Activated CD4-positive, alpha-beta T cell treated with anti-CD3 and anti-CD28 coated beads, Interleukin-2, amount 10 ng/mL, durations not matched to agents 7 days and 5 days (primary cell): ENCODE measurements around the gene CS. TPM values are rescaled to one million over a fixed set of nuclear protein-coding genes. Genes with fewer than 3 reads are reported as not detected.

ENCODE experiments used
- CTCF ChIA-PET: fragments of 350-600 bp; sonication (Branson Sonifier 250); formaldehyde crosslinking; loops from one replicate; lab custom pipeline; 2021; ENCODE audit warnings: antibody characterized with exemption; lab: Charles Lee
- POLR2A ChIA-PET: fragments of 350-600 bp; sonication (Branson Sonifier 250); formaldehyde crosslinking; loops from one replicate; lab custom pipeline; 2021; ENCODE audit warnings: antibody characterized with exemption; lab: Charles Lee
- DNase-seq: peaks from one replicate; pipeline ENCODE4 v3.0.0-alpha.2; 2020
- H3K27ac Mint-ChIP-seq: one replicate; pipeline ENCODE4 v1.8.0; 2021; ENCODE audit warnings: mild to moderate bottlenecking, moderate library complexity, mixed read lengths
- H3K27me3 Mint-ChIP-seq: one replicate; pipeline ENCODE4 v1.8.0; 2021; ENCODE audit warnings: mixed read lengths
- H3K36me3 Mint-ChIP-seq: one replicate; pipeline ENCODE4 v1.8.0; 2021; ENCODE audit warnings: low read depth, mixed read lengths
- H3K4me1 Mint-ChIP-seq: one replicate; pipeline ENCODE4 v1.8.0; 2021; ENCODE audit warnings: mixed read lengths
- H3K4me3 Mint-ChIP-seq: one replicate; pipeline ENCODE4 v1.8.0; 2021; ENCODE audit warnings: mild to moderate bottlenecking, moderate library complexity, mixed read lengths
- H3K9me3 Mint-ChIP-seq: one replicate; pipeline ENCODE4 v1.8.0; 2021; ENCODE audit warnings: mixed read lengths
- total RNA-seq, 2 experiments: library from RNA; stranded (reverse); gene quantifications; one replicate each; pipeline ENCODE4 v1.2.3, GENCODE V29; 2021

CS gene
- total RNA-seq, 2 experiments from 2014 or later = 177 to 201 TPM

- CTCF ChIA-PET = interaction anchor here (0.9 to 4.9 kb wide), 9 partner anchors 10 to 468 kb away, joined by 3 to 44 read pairs (median 12); partner anchors contain the start of genes COQ10A, RNF41 and SMARCC2
- peak overlapping the region; percentile 88 for H3K4me3 Mint-ChIP-seq
- DNase-seq = no peak
- H3K9me3 Mint-ChIP-seq = no peaks in the 10 kb centered on the region
- H3K27me3 Mint-ChIP-seq = no peaks in the 10 kb centered on the region
- peaks cover 19% of the 10 kb centered on the region for H3K4me1 Mint-ChIP-seq
- POLR2A ChIA-PET = no interaction called here
- peaks cover 28% of the 10 kb centered on the region for H3K36me3 Mint-ChIP-seq
- peak overlapping the region; percentile 88 for H3K27ac Mint-ChIP-seq
Measured at GRCh38 chr12:56257071-56257470, 43.1 kb downstream of the CS start.

- Mint-ChIP-seq H3K27ac (no peak overlapping the region), H3K36me3 (peaks cover 30% of the 10 kb centered on the region), H3K4me3 (peak overlapping the region; percentile 88), H3K27me3 (no peaks in the 10 kb centered on the region), H3K4me1 (peaks cover 19% of the 10 kb centered on the region), H3K9me3 (no peaks in the 10 kb centered on the region)
- no peak for DNase-seq
- ChIA-PET POLR2A (no interaction called here), CTCF (interaction anchor here (0.6 to 4.9 kb wide), 7 partner anchors 10 to 468 kb away, joined by 3 to 44 read pairs (median 12); partner anchors contain the start of genes COQ10A, RNF41 and SMARCC2)
Measured at GRCh38 chr12:56256326-56256960, 43.7 kb downstream of the CS start.

GRCh38 chr12:56255671-56256070 is 44.5 kb downstream of the CS start:
- Mint-ChIP-seq H3K4me3 (no peak overlapping the region), H3K27me3 (no peaks in the 10 kb centered on the region), H3K27ac (no peak overlapping the region), H3K4me1 (peaks cover 19% of the 10 kb centered on the region), H3K9me3 (no peaks in the 10 kb centered on the region), H3K36me3 (peaks cover 30% of the 10 kb centered on the region)
- DNase-seq = no peak
- CTCF ChIA-PET = interaction anchor here (0.6 to 4.9 kb wide), 4 partner anchors 12 to 462 kb away, joined by 3 to 44 read pairs (median 3); partner anchors contain the start of genes COQ10A and RNF41
- POLR2A ChIA-PET = no interaction called here

GRCh38 chr12:56253091-56253490 is 47.0 kb downstream of the CS start:
- H3K4me1 Mint-ChIP-seq = peaks cover 12% of the 10 kb centered on the region
- DNase-seq = no peak
- CTCF ChIA-PET = interaction anchor here (1.5 to 1.8 kb wide), 2 partner anchors 13 to 64 kb away, joined by 4 to 6 read pairs; partner anchors contain the start of gene SMARCC2
- H3K4me3 Mint-ChIP-seq = no peak overlapping the region
- H3K27me3 Mint-ChIP-seq = no peaks in the 10 kb centered on the region
- POLR2A ChIA-PET = no interaction called here
- H3K9me3 Mint-ChIP-seq = no peaks in the 10 kb centered on the region
- H3K36me3 Mint-ChIP-seq = peaks cover 34% of the 10 kb centered on the region
- no peak overlapping the region for H3K27ac Mint-ChIP-seq

- Mint-ChIP-seq H3K36me3 (peaks cover 35% of the 10 kb centered on the region), H3K27ac (no peak overlapping the region)
Measured at GRCh38 chr12:56252649-56253048, 47.5 kb downstream of the CS start.

GRCh38 chr12:56248711-56249110 is 51.4 kb downstream of the CS start:
- no peaks in the 10 kb centered on the region for H3K9me3 Mint-ChIP-seq
- H3K27ac Mint-ChIP-seq = no peak overlapping the region
- H3K4me3 Mint-ChIP-seq = no peak overlapping the region
- H3K27me3 Mint-ChIP-seq = no peaks in the 10 kb centered on the region
- peaks cover 27% of the 10 kb centered on the region for H3K36me3 Mint-ChIP-seq
- no peak for DNase-seq
- ChIA-PET CTCF (interaction anchor here (0.6 to 2.1 kb wide), 7 partner anchors 10 to 1880 kb away, joined by 3 to 6 read pairs (median 3); partner anchors contain the start of gene ANKRD52), POLR2A (no interaction called here)
- no peaks in the 10 kb centered on the region for H3K4me1 Mint-ChIP-seq

More at GRCh38 chr12:56252649-56253048, 47.5 kb downstream of the CS start:
- ChIA-PET POLR2A (no interaction called here), CTCF (interaction anchor here (0.8 to 1.5 kb wide), 2 partner anchors 10 to 14 kb away, joined by 3 to 6 read pairs; no protein-coding TSS in a partner anchor)
- Mint-ChIP-seq H3K4me1 (peaks cover 12% of the 10 kb centered on the region), H3K27me3 (no peaks in the 10 kb centered on the region), H3K4me3 (no peak overlapping the region), H3K9me3 (no peaks in the 10 kb centered on the region)
- DNase-seq = no peak

- Mint-ChIP-seq H3K9me3 (no peaks in the 10 kb centered on the region), H3K36me3 (peaks cover 22% of the 10 kb centered on the region), H3K4me3 (no peak overlapping the region), H3K27ac (no peak overlapping the region), H3K27me3 (no peaks in the 10 kb centered on the region), H3K4me1 (no peaks in the 10 kb centered on the region)
- POLR2A ChIA-PET = no interaction called here
- no peak for DNase-seq
- CTCF ChIA-PET = interaction anchor here (0.5 to 4.2 kb wide), 11 partner anchors 10 to 110 kb away, joined by 3 to 27 read pairs (median 3); partner anchors contain the start of genes ANKRD52, RNF41 and SMARCC2
Measured at GRCh38 chr12:56247923-56248322, 52.2 kb downstream of the CS start.

- Mint-ChIP-seq H3K9me3 (no peaks in the 10 kb centered on the region), H3K4me3 (no peak overlapping the region), H3K27me3 (no peaks in the 10 kb centered on the region), H3K36me3 (peaks cover 25% of the 10 kb centered on the region), H3K27ac (no peak overlapping the region), H3K4me1 (no peaks in the 10 kb centered on the region)
- DNase-seq = no peak
- ChIA-PET CTCF (interaction anchor here (0.9 to 4.2 kb wide), 3 partner anchors 13 to 118 kb away, joined by 5 to 27 read pairs (median 13); partner anchors contain the start of genes ANKRD52 and SMARCC2), POLR2A (no interaction called here)
Measured at GRCh38 chr12:56244494-56244893, 55.6 kb downstream of the CS start.

- Mint-ChIP-seq H3K4me3 (no peak overlapping the region), H3K27me3 (no peaks in the 10 kb centered on the region), H3K4me1 (no peaks in the 10 kb centered on the region), H3K9me3 (no peaks in the 10 kb centered on the region), H3K36me3 (peaks cover 21% of the 10 kb centered on the region), H3K27ac (no peak overlapping the region)
- no peak for DNase-seq
- ChIA-PET CTCF (no interaction called here), POLR2A (no interaction called here)
Measured at GRCh38 chr12:56243731-56244181, 56.4 kb downstream of the CS start.

- ChIA-PET CTCF (interaction anchor here (1.2 kb wide), 1 partner anchor 125 kb away, joined by 3 read pairs; the partner anchor contains the start of gene ZC3H10), POLR2A (no interaction called here)
- Mint-ChIP-seq H3K36me3 (peaks cover 20% of the 10 kb centered on the region), H3K27ac (peak overlapping the region; percentile 36), H3K9me3 (no peaks in the 10 kb centered on the region), H3K4me3 (no peak overlapping the region), H3K27me3 (no peaks in the 10 kb centered on the region), H3K4me1 (no peaks in the 10 kb centered on the region)
- no peak for DNase-seq
Measured at GRCh38 chr12:56242986-56243385, 57.1 kb downstream of the CS start.

- H3K27ac Mint-ChIP-seq = peak overlapping the region; percentile 68
- POLR2A ChIA-PET = no interaction called here
Measured at GRCh38 chr12:56241424-56242303, 58.5 kb downstream of the CS start.

GRCh38 chr12:56237552-56237951 is 62.6 kb downstream of the CS start:
- H3K27me3 Mint-ChIP-seq = no peaks in the 10 kb centered on the region
- no peaks in the 10 kb centered on the region for H3K4me1 Mint-ChIP-seq
- CTCF ChIA-PET = interaction anchor here (0.8 kb wide), 1 partner anchor 12 kb away, joined by 3 read pairs; no protein-coding TSS in a partner anchor
- H3K27ac Mint-ChIP-seq = no peak overlapping the region
- H3K4me3 Mint-ChIP-seq = no peak overlapping the region
- peaks cover 5% of the 10 kb centered on the region for H3K36me3 Mint-ChIP-seq
- H3K9me3 Mint-ChIP-seq = no peaks in the 10 kb centered on the region
- POLR2A ChIA-PET = no interaction called here
- DNase-seq = no peak

More at GRCh38 chr12:56241424-56242303, 58.5 kb downstream of the CS start:
- Mint-ChIP-seq H3K27me3 (no peaks in the 10 kb centered on the region), H3K36me3 (peaks cover 14% of the 10 kb centered on the region), H3K9me3 (no peaks in the 10 kb centered on the region), H3K4me1 (no peaks in the 10 kb centered on the region), H3K4me3 (no peak overlapping the region)
- no peak for DNase-seq
- CTCF ChIA-PET = no interaction called here
